Vagina (tissue), 2 donors: ENCODE results near the gene DDA1.
"Not testable (repeated sequence)": the region's sequence is repeated elsewhere in the genome, so short reads cannot be mapped to it uniquely, and the experiment has no call there.

Source experiments
- CTCF ChIP-seq, 3 experiments: fragments of 450-650 bp in 2 of 3; fragments of 200-600 bp in 1 of 3; sonication (generic) in 1 of 3; IDR thresholded peaks; one replicate each; pipeline ENCODE4 v1.5.1; 2017 to 2019; ENCODE audit warnings: antibody characterized with exemption in 3 of 3, mild to moderate bottlenecking in 2 of 3, moderate library complexity in 2 of 3
- POLR2A ChIP-seq, 2 donors: fragments of 450-650 bp; IDR thresholded peaks; one replicate each; pipeline ENCODE4 v1.6.1; 2017; ENCODE audit warnings: antibody characterized with exemption in 2 of 2, mild to moderate bottlenecking in 2 of 2, moderate library complexity in 2 of 2
- POLR2AphosphoS5 ChIP-seq, 2 donors: sonication (generic); formaldehyde crosslinking; IDR thresholded peaks; one replicate each; pipeline ENCODE4 v1.9.0; 2017; ENCODE audit warnings: antibody characterized with exemption in 2 of 2, mild to moderate bottlenecking in 2 of 2, low read depth in 1 of 2; ENCODE audit not compliant: insufficient read depth in 1 of 2

GRCh38 chr19:17363852-17364605 is 54.7 kb downstream of the DDA1 start:
- not testable (repeated sequence) for TF ChIP-seq POLR2AphosphoS5 (IDR thresholded peaks at IDR 0.05; ENCODE audit: insufficient read depth in 1 of 2, low read depth in 1 of 2); CTCF (IDR thresholded peaks at IDR 0.05); POLR2A (IDR thresholded peaks at IDR 0.05)
